ENCODE results near the gene MESP1.

The MESP1 gene

GRCh38 chr15:89780601-89781000 lies 29.6 kb upstream of the MESP1 start:
- DNase-seq = no peak

- no peak for DNase-seq
These were observed 27.8 kb upstream of the MESP1 start for GRCh38 chr15:89778861-89779260.

- no peak for DNase-seq
These were observed 26.8 kb upstream of the MESP1 start for GRCh38 chr15:89777782-89778380.

GRCh38 chr15:89777073-89777751 lies 26.2 kb upstream of the MESP1 start:
- no peak for DNase-seq

GRCh38 chr15:89776274-89777072 lies 25.4 kb upstream of the MESP1 start, which contains the start of gene MESP2:
Gene MESP2 (plus strand): TSS chr15:89776332. CDS start chr15:89776358, 26 bp downstream.
- peak; percentile 20 for DNase-seq

- DNase-seq = no peak
These were observed 24.8 kb upstream of the MESP1 start for GRCh38 chr15:89775815-89776214.

- DNase-seq = no peak
These were observed 23.4 kb upstream of the MESP1 start for GRCh38 chr15:89774492-89774891.

GRCh38 chr15:89772932-89773583 lies 22.0 kb upstream of the MESP1 start:
- no peak for DNase-seq

GRCh38 chr15:89770041-89770440 lies 19.0 kb upstream of the MESP1 start:
- DNase-seq = no peak

GRCh38 chr15:89769366-89769765 lies 18.3 kb upstream of the MESP1 start:
- DNase-seq = no peak

- no peak for DNase-seq
These were observed 17.0 kb upstream of the MESP1 start for GRCh38 chr15:89768071-89768500.

- no peak for DNase-seq
These were observed 16.4 kb upstream of the MESP1 start for GRCh38 chr15:89767411-89767915.

GRCh38 chr15:89766357-89767311 lies 15.6 kb upstream of the MESP1 start:
- no peak for DNase-seq

- DNase-seq = no peak
These were observed 14.6 kb upstream of the MESP1 start for GRCh38 chr15:89765694-89766093.

GRCh38 chr15:89761929-89762328 lies 10.9 kb upstream of the MESP1 start:
- DNase-seq = no peak

GRCh38 chr15:89761009-89761831 lies 10.2 kb upstream of the MESP1 start:
- DNase-seq = no peak

GRCh38 chr15:89760303-89761008 lies 9.4 kb upstream of the MESP1 start:
- peak; percentile 63 for DNase-seq

GRCh38 chr15:89759835-89760234 lies 8.8 kb upstream of the MESP1 start:
- no peak for DNase-seq

GRCh38 chr15:89758981-89759380 lies 7.9 kb upstream of the MESP1 start:
- no peak for DNase-seq

- no peak for DNase-seq
These were observed 7.2 kb upstream of the MESP1 start for GRCh38 chr15:89758283-89758682.

All from T-helper 9 cell (primary cell).